K562 (cell line): Measurements from ENCODE around the gene SLC2A13. TPM values are rescaled to one million over a fixed set of nuclear protein-coding genes. Genes with fewer than 3 reads are reported as not detected.

Experiments
- ATAC-seq: fragments of 200-7000 bp; cut with Tn5 transposase; 3 replicates; pipeline ENCODE4 v1.9.1; 2020; ENCODE audit warnings: moderate library complexity
- BruUV-seq: library from RNA; stranded (reverse); fragments of 400-500 nt; replicated peaks from 2 replicates; lab custom pipeline; 2021; lab: Mats Ljungman, UMichigan
- CTCF ChIA-PET: fragments of 300-600 bp; formaldehyde crosslinking; extraction: SDS; loops from one replicate; lab custom pipeline; 2021; ENCODE audit warnings: low intra/inter-chr PET ratio; lab: Yijun Ruan, JAX
- POLR2A ChIA-PET: fragments of 300-600, 350-650 bp; sonication (Branson Sonifier 250); formaldehyde crosslinking; extraction: SDS; loops from one replicate; lab custom pipeline; 2021; ENCODE audit warnings: antibody characterized with exemption, inconsistent platforms; lab: Yijun Ruan, JAX
- DNase-seq, 4 experiments: peaks; one replicate each; pipeline versions ENCODE4 v3.0.0 to v3.0.0-alpha.2; 2011 to 2018; ENCODE audit warnings: low spot score in 3 of 4, mixed read lengths in 3 of 4; ENCODE audit errors: extremely low read depth in 1 of 4
- FAIRE-seq: peaks from 2 replicates; lab custom pipeline; 2011; peaks lifted over from hg19 to GRCh38; lab: Jason Lieb, UNC
- H2AFZ ChIP-seq: 2 replicates; pipeline ENCODE4 v1.6.0; 2011; ENCODE audit warnings: low read depth, low read length, control low read depth, inconsistent platforms
- H3K27ac ChIP-seq: fragments of 200-600 bp; 3 replicates; pipeline ENCODE4 v1.8.0; 2011; ENCODE audit warnings: low read depth, mild to moderate bottlenecking, control low read depth, inconsistent platforms, low read length, moderate library complexity, mixed read lengths; ENCODE audit errors: extremely low read depth
- H3K27me3 ChIP-seq, 2 experiments: fragments of 300-600 bp in 1 of 2; 2 replicates in 1 of 2; 3 replicates in 1 of 2; pipeline versions ENCODE4 v1.6.0 to v1.8.0; 2011; ENCODE audit warnings: inconsistent platforms in 2 of 2, low read length in 2 of 2, mild to moderate bottlenecking in 1 of 2, mixed read lengths in 1 of 2, moderate library complexity in 1 of 2; ENCODE audit not compliant: control insufficient read depth in 2 of 2, insufficient read depth in 2 of 2
- H3K36me3 ChIP-seq: fragments of 300-600 bp; 3 replicates; pipeline ENCODE4 v1.8.0; 2011; ENCODE audit warnings: mild to moderate bottlenecking, low read length, inconsistent platforms; ENCODE audit not compliant: control insufficient read depth, insufficient read depth
- H3K4me1 ChIP-seq, 2 experiments: fragments of 200-600 bp in 1 of 2; replicated peaks in 1 of 2; 2 replicates in 1 of 2; 3 replicates in 1 of 2; pipeline versions ENCODE4 v1.5.1 to v1.8.0; 2011; ENCODE audit warnings: inconsistent platforms in 2 of 2, low read length in 2 of 2, mild to moderate bottlenecking in 1 of 2, mixed read lengths in 1 of 2, moderate library complexity in 1 of 2; ENCODE audit not compliant: control insufficient read depth in 2 of 2, insufficient read depth in 2 of 2
- H3K4me2 ChIP-seq: 2 replicates; pipeline ENCODE4 v1.6.1; 2011; ENCODE audit warnings: low read length, control low read depth, inconsistent platforms, mixed read lengths; ENCODE audit not compliant: insufficient read depth
- H3K4me3 ChIP-seq: fragments of 200-600 bp; sonication (generic), shearing (Covaris generic); 2 replicates; pipeline ENCODE4 v1.5.1; 2016; ENCODE audit warnings: control low read depth, inconsistent platforms
- H3K79me2 ChIP-seq: fragments of 200-600 bp; 3 replicates; pipeline ENCODE4 v1.8.0; 2011; ENCODE audit warnings: low read length, inconsistent platforms; ENCODE audit not compliant: control insufficient read depth, insufficient read depth
- H3K9ac ChIP-seq, 2 experiments: 2 replicates each; pipeline versions ENCODE4 v1.6.0 to v1.6.1; 2011; ENCODE audit warnings: low read depth in 2 of 2, low read length in 2 of 2, control low read depth in 1 of 2, inconsistent platforms in 1 of 2, mild to moderate bottlenecking in 1 of 2, mixed read lengths in 1 of 2; ENCODE audit not compliant: insufficient read depth in 1 of 2
- H3K9me1 ChIP-seq: one replicate; pipeline ENCODE4 v1.6.0; 2011; ENCODE audit warnings: inconsistent platforms, mild to moderate bottlenecking, low read length, moderate library complexity; ENCODE audit not compliant: control insufficient read depth, insufficient read depth
- H3K9me3 ChIP-seq: replicated peaks from 2 replicates; pipeline ENCODE4 v1.5.1; 2011; ENCODE audit warnings: low read depth, low read length, inconsistent platforms; ENCODE audit not compliant: control insufficient read depth, insufficient read depth
- H4K20me1 ChIP-seq: replicated peaks from 2 replicates; pipeline ENCODE4 v1.6.1; 2011; ENCODE audit warnings: low read length, inconsistent platforms, mixed read lengths; ENCODE audit not compliant: control insufficient read depth, insufficient read depth
- GATAD2B ChIP-seq: fragments of 450-650 bp; IDR thresholded peaks from 2 replicates; pipeline ENCODE4 v1.6.1; 2017; ENCODE audit warnings: mild to moderate bottlenecking, borderline replicate concordance
- HSF4 ChIP-seq: fragments of 250-450 bp; sonication (Bioruptor Pico); IDR thresholded peaks from 2 replicates; pipeline ENCODE4 v2.1.2; 2022; ENCODE audit warnings: mild to moderate bottlenecking, moderate library complexity, borderline replicate concordance
- NUFIP1 ChIP-seq: fragments of 450-650 bp; IDR thresholded peaks from 2 replicates; pipeline ENCODE4 v1.6.1; 2018; ENCODE audit not compliant: partially characterized antibody
- RAD21 ChIP-seq, 2 experiments: fragments of 250-450 bp in 1 of 2; fragments of 450-650 bp in 1 of 2; sonication (Bioruptor Pico) in 1 of 2; formaldehyde crosslinking in 1 of 2; IDR thresholded peaks in 1 of 2; conservative IDR thresholded peaks in 1 of 2; 2 replicates each; pipeline versions ENCODE4 v1.4.0 to v1.8.0; 2020 to 2022; ENCODE audit warnings: mild to moderate bottlenecking in 2 of 2, moderate library complexity in 1 of 2
- TAL1 ChIP-seq: fragments of 450-650 bp; IDR thresholded peaks from 2 replicates; pipeline ENCODE4 v1.6.1; 2016; ENCODE audit warnings: mild to moderate bottlenecking
- WGBS: fragments of 100-300 bp; shearing (Covaris generic); methylation state at CpG from one replicate; pipeline ENCODE4 v1.1.6; 2016; ENCODE audit warnings: low coverage, mixed read lengths; ENCODE audit not compliant: insufficient coverage; ENCODE audit errors: missing lambda C conversion rate; 5-methylcytosine and 5-hydroxymethylcytosine counted together
- in situ Hi-C: fragments of 300-500 bp; cut with MboI; formaldehyde crosslinking; loops from 4 replicates; pipeline ENCODE4 v1.15.0; 2018; ENCODE audit warnings: inconsistent platforms, mixed read lengths
- intact Hi-C: fragments of 100-400 bp; cut with micrococcal nuclease; formaldehyde crosslinking; loops from 2 replicates; pipeline ENCODE4 v1.14.2; 2022
- polyA plus RNA-seq, 8 experiments: library from polyadenylated mRNA; depleted of rRNA in 4 of 8; stranded (reverse) in 5 of 8; unstranded in 3 of 8; fragments of >200 nt; fragmentation: Nextera tagmentation in 2 of 8; fragmentation: Illumina TruSeq in 1 of 8; extraction: Ambion mirVana in 2 of 8; extraction: Trizol in 1 of 8; gene quantifications; 2 replicates each; pipeline versions ENCODE4 v1.2.1 to v1.2.3, GENCODE V29; 2011 to 2014; ENCODE audit warnings: inconsistent platforms in 1 of 8, missing spikeins in 1 of 8
- total RNA-seq, 7 experiments: library from RNA; depleted of rRNA in 6 of 7; stranded (reverse); fragments of >200 nt in 6 of 7; fragmentation: Illumina TruSeq in 2 of 7; extraction: Trizol in 2 of 7; gene quantifications; 2 replicates each; pipeline versions ENCODE4 v1.2.1 to v1.2.3, GENCODE V29; 2011 to 2021; ENCODE audit warnings: low replicate concordance in 1 of 7
- TF ChIP-seq, protein P1 (sequence below): fragments of 450-650 bp; IDR thresholded peaks from 2 replicates; pipeline ENCODE4 v1.6.1; 2016; ENCODE audit warnings: missing biosample characterization, missing genetic modification characterization
- TF ChIP-seq, protein P2 (sequence below): sonication (generic); IDR thresholded peaks from 2 replicates; pipeline ENCODE4 v1.6.1; 2016
- TF ChIP-seq, protein P3 (sequence below), 2 experiments: fragments of 450-650 bp in 1 of 2; sonication (generic) in 1 of 2; formaldehyde crosslinking in 1 of 2; IDR thresholded peaks in 1 of 2; conservative IDR thresholded peaks in 1 of 2; 2 replicates each; pipeline versions ENCODE4 v1.6.1 to v1.8.1; 2016 to 2023; ENCODE audit warnings: mild to moderate bottlenecking in 2 of 2, moderate library complexity in 2 of 2, inconsistent platforms in 1 of 2, missing genetic modification reagents in 1 of 2

The SLC2A13 gene
- total and polyA plus RNA-seq, 9 of the 15 experiments (the other 6 are each of a cell fraction or from before 2014, with no cell fraction given), result 1.7 to 12.4 (median 9.0) TPM

DNA sequence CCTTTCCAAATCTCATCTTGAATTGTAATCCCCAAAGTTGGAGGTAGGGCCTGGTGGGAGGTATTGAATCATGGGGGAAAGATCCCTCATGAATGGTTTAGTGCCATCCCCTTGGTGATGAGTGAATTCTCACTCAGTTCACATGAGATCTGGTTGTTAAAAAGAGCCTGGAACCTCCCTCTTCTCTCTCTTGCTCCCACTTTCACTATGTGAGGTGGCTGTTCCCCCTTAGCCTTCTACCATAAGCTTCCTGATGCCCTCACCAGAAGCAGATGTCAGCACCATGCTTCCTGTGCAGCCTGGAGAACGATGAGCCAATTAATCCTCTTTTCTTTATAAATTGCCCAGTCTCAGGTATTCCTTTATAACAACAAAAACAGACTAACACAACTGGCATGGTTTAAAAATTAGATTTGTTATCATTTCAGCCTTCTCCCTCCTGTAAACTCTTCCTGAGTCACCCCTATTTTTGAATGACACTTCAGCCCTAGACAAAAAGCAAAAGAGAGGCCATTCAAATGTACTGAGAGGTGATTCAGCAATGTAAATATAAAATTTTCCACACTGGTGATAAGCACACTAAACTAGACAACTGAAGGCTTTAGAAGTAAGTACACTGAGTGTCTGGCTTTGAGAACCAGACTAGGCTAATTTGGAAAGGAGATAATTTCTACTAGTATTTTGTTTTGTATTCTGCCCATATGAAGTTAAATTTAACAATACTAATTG is 274.1 kb downstream of the SLC2A13 start (continued):
- no peak for TF ChIP-seq HSF4 (CRISPR knock-in tag)
- TF ChIP-seq, protein P1, sequence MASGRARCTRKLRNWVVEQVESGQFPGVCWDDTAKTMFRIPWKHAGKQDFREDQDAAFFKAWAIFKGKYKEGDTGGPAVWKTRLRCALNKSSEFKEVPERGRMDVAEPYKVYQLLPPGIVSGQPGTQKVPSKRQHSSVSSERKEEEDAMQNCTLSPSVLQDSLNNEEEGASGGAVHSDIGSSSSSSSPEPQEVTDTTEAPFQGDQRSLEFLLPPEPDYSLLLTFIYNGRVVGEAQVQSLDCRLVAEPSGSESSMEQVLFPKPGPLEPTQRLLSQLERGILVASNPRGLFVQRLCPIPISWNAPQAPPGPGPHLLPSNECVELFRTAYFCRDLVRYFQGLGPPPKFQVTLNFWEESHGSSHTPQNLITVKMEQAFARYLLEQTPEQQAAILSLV (tag), result no peak
- TF ChIP-seq, protein P2, sequence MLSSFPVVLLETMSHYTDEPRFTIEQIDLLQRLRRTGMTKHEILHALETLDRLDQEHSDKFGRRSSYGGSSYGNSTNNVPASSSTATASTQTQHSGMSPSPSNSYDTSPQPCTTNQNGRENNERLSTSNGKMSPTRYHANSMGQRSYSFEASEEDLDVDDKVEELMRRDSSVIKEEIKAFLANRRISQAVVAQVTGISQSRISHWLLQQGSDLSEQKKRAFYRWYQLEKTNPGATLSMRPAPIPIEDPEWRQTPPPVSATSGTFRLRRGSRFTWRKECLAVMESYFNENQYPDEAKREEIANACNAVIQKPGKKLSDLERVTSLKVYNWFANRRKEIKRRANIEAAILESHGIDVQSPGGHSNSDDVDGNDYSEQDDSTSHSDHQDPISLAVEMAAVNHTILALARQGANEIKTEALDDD, result 0 out of 2 replicates have a peak, but pooled peaks have one; percentile 24

DNA sequence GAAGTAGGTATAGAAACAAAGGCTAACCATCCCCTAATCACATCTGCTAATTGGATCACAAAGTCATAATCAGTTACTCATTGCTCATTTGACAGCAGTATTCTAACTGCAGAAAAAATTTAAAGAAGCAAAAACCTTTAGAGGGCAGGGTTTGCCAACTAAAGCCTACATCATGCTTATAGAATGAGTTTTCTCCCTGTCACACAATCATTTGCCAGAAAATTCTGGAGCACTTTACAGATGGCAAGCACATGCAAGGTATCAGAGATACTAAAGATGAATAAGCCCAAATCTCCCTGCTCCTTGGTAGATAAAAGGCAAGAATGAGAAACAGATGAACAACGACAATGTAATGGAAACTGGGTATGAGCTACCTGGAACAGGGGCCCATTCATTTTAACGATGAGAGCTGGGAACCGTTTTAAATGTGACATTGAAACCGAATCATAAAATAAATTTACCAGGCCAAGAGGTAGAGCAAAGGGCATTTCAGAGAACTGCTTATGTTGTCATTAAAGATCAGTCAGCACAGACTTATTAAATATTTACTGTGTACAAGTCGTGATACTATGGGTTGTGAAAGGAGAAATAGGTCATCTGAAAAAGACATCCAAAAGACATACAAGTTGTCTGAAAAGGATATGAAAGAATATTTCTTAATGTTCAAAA is 274.9 kb downstream of the SLC2A13 start:
- Histone ChIP-seq H3K27ac (no peak overlapping the region), H3K4me3 (no peak overlapping the region), H2AFZ (no peak overlapping the region), H3K9me1 (no peaks in the 10 kb centered on the region), H3K36me3 (no peaks in the 10 kb centered on the region), H4K20me1 (no peaks in the 10 kb centered on the region), H3K4me2 (no peak overlapping the region), H3K9me3 (no peaks in the 10 kb centered on the region), H3K4me1 (0 out of 5 replicates have a peak, but pooled peaks cover 0 to 3% of the 10 kb centered on the region in 2 experiments), H3K27me3 (no peaks in the 10 kb centered on the region), H3K79me2 (no peaks in the 10 kb centered on the region), H3K9ac (no peak overlapping the region)
- 46% methylated on average over 5 of the region's 5 CpGs for WGBS
- ChIA-PET POLR2A (interaction anchor here (0.7 kb wide), 1 partner anchor 228 kb away, joined by 3 read pairs; no protein-coding TSS in a partner anchor), CTCF (no interaction called here)
- FAIRE-seq (no peak), DNase-seq (no peak), ATAC-seq (no peak)
- in situ Hi-C loops, result no loop called here
- no TSS peak for BruUV-seq
- intact Hi-C loops, result no loop called here
- TF ChIP-seq NUFIP1 (no peak), GATAD2B (no peak), RAD21 (CRISPR knock-in tag; conservative IDR thresholded peaks at IDR 0.05 in 1 of 2, IDR thresholded peaks at IDR 0.05 in 1 of 2) (0 out of 4 replicates have a peak, but pooled peaks of 1 of the 2 experiments have one; percentile 2), TAL1 (no peak)
- TF ChIP-seq, protein P3, sequence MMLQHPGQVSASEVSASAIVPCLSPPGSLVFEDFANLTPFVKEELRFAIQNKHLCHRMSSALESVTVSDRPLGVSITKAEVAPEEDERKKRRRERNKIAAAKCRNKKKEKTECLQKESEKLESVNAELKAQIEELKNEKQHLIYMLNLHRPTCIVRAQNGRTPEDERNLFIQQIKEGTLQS (IDR thresholded peaks at IDR 0.05), result no peak
- TF ChIP-seq, protein P3 (CRISPR knock-in tag; conservative IDR thresholded peaks at IDR 0.05), result no peak
